NOMO-1 treated with DMSO at 0.1 percent for 48 hours (cell line): Measurements from ENCODE around the gene NDUFB10.
"Not testable (repeated sequence)": the region's sequence is repeated elsewhere in the genome, so short reads cannot be mapped to it uniquely, and the experiment has no call there.

ENCODE experiments used
- DNase-seq: peaks from one replicate; lab custom pipeline; 2025; ENCODE audit not compliant: unreplicated experiment; lab: John Stamatoyannopoulos, UW

Gene NDUFB10

GRCh38 chr16:1959269-1960039 lies at the start of gene NDUFB10:
Gene NDUFB10, plus strand, starts transcription at chr16:1959538. Its CDS starts 87 bp downstream, at chr16:1959625.
- peak; percentile 81 for DNase-seq

- no peak for DNase-seq
Observed at GRCh38 chr16:1909561-1910231, 49.6 kb upstream of the NDUFB10 start.

- no peak for DNase-seq
Observed at GRCh38 chr16:1911467-1912214, 47.7 kb upstream of the NDUFB10 start.

GRCh38 chr16:1912215-1912543 lies 47.2 kb upstream of the NDUFB10 start:
- DNase-seq: no peak

- DNase-seq: no peak
Observed at GRCh38 chr16:1913327-1914083, 45.8 kb upstream of the NDUFB10 start.

- no peak for DNase-seq
Observed at GRCh38 chr16:1914084-1914608, 45.2 kb upstream of the NDUFB10 start.

GRCh38 chr16:1914988-1915387 lies 44.4 kb upstream of the NDUFB10 start:
- DNase-seq: no peak

- no peak for DNase-seq
Observed at GRCh38 chr16:1915732-1916639, 43.4 kb upstream of the NDUFB10 start.

- no peak for DNase-seq
Observed at GRCh38 chr16:1916640-1916990, 42.7 kb upstream of the NDUFB10 start.

GRCh38 chr16:1917056-1917664 lies 42.2 kb upstream of the NDUFB10 start:
- no peak for DNase-seq

- DNase-seq: no peak
Observed at GRCh38 chr16:1917665-1918350, 41.5 kb upstream of the NDUFB10 start.

GRCh38 chr16:1918351-1919326 lies 40.7 kb upstream of the NDUFB10 start, which contains the start of gene HS3ST6:
Gene HS3ST6, minus strand, starts transcription at chr16:1918415. Its CDS starts 92 bp downstream, at chr16:1918323.
- no peak for DNase-seq

GRCh38 chr16:1919327-1919998 lies 39.9 kb upstream of the NDUFB10 start:
- no peak for DNase-seq

GRCh38 chr16:1920122-1920521 lies 39.2 kb upstream of the NDUFB10 start:
- DNase-seq: not testable (repeated sequence)

- DNase-seq: peak; percentile 34
Observed at GRCh38 chr16:1920727-1921171, 38.6 kb upstream of the NDUFB10 start.

- no peak for DNase-seq
Observed at GRCh38 chr16:1922357-1922756, 37.0 kb upstream of the NDUFB10 start.
